ENCODE results near the gene PRM2.

The PRM2 gene, protein sequence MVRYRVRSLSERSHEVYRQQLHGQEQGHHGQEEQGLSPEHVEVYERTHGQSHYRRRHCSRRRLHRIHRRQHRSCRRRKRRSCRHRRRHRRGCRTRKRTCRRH

DNA sequence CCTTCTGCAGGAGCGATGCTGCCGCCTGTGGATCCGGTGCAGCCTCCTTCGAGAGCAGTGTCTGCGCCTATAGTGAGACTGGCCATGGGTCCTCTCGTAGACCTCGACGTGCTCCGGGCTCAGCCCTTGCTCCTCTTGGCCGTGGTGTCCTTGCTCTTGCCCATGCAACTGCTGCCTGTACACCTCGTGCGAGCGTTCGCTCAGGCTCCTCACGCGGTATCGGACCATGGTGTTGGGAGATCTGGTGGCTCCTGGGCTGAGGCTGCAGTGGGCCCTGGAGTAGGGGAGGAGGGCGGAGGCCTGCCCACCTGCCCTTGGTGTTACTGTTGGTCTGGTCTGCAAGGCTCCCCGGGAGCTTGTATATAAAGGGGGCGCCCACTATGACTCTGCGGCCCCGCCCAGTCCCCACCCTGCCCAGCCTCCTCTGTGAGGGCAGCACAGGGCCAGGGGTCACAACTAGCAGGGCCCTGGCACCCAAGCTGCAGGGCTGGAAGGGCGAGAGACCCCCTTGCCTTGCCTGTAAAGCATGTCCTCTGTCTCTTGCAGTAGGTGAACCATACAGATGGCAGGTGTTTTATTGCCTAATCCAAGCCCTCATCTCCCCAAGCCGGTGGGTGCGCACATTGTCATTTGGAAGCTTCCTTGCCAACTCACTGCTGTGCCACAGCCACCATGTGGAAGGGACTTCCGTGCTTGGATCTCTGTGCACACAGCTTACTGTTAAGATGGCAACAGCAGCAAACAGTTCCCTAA, at the start of gene PRM2:
PRM2 (minus strand) TSS at position 338 of the 753 bp plus-strand sequence; CDS start at position 228, 110 bp downstream.
- H3K4me3 ChIP-seq (ENCODE audit: low read depth, low read length) = no peak within 1 kb of the TSS
- POLR2A ChIA-PET = interaction anchor here (1.2 kb wide), 1 partner anchor 20 kb away, joined by 3 read pairs; the partner anchor contains the start of gene SOCS1
- no peak for DNase-seq (ENCODE audit: low read depth, low spot score)
- CTCF ChIA-PET = interaction anchor here (1.0 to 1.5 kb wide), 2 partner anchors 19 to 80 kb away, joined by 3 to 4 read pairs; no protein-coding TSS in a partner anchor
- TF ChIP-seq, protein P1, sequence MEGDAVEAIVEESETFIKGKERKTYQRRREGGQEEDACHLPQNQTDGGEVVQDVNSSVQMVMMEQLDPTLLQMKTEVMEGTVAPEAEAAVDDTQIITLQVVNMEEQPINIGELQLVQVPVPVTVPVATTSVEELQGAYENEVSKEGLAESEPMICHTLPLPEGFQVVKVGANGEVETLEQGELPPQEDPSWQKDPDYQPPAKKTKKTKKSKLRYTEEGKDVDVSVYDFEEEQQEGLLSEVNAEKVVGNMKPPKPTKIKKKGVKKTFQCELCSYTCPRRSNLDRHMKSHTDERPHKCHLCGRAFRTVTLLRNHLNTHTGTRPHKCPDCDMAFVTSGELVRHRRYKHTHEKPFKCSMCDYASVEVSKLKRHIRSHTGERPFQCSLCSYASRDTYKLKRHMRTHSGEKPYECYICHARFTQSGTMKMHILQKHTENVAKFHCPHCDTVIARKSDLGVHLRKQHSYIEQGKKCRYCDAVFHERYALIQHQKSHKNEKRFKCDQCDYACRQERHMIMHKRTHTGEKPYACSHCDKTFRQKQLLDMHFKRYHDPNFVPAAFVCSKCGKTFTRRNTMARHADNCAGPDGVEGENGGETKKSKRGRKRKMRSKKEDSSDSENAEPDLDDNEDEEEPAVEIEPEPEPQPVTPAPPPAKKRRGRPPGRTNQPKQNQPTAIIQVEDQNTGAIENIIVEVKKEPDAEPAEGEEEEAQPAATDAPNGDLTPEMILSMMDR (IDR thresholded peaks at IDR 0.05; ENCODE audit: insufficient read depth, low read length, missing control alignments) = no peak

DNA sequence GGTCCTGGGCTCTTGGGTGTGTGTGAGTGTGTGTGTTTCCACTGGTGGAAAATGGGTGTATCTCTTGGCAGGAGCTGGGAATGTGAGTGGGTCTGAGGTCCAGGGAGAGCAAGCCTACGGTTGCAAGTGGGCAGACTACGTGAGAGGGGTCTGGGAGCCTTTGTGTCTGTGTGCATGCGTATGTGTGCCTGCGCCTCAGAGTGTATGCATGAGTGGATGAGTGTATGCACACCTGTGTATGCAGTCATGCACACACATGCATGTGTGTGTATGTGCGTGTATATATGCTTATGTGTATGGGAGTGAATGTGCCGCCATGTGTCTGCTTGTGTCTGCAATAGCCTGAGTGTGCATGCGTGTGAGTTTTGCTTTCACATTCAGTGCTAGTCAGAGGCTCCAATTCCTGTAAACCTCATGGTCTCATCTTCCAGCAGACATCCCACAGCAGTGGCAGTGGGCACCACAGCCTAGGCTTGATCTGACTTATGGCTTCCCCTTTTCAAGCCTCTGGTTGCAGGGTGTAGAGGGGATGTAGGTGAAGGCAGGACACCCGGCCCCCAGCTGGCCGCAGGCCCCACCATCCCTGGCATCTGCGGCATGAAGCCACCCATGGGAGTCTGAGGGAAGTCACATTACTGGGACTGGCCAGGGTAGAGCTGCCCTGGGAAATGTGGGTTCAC, 49.3 kb upstream of the PRM2 start:
- CTCF ChIA-PET = interaction anchor here (1.4 to 1.5 kb wide), 2 partner anchors 28 to 69 kb away, joined by 4 to 5 read pairs; no protein-coding TSS in a partner anchor
- no peak overlapping the region for H3K4me3 ChIP-seq (ENCODE audit: low read depth, low read length)
- TF ChIP-seq, protein P1 (IDR thresholded peaks at IDR 0.05; ENCODE audit: insufficient read depth, low read length, missing control alignments) = no peak
- POLR2A ChIA-PET = interaction anchor here (1.6 kb wide), 1 partner anchor 69 kb away, joined by 6 read pairs; the partner anchor contains the start of gene SOCS1
- no peak for DNase-seq (ENCODE audit: low read depth, low spot score)

DNA sequence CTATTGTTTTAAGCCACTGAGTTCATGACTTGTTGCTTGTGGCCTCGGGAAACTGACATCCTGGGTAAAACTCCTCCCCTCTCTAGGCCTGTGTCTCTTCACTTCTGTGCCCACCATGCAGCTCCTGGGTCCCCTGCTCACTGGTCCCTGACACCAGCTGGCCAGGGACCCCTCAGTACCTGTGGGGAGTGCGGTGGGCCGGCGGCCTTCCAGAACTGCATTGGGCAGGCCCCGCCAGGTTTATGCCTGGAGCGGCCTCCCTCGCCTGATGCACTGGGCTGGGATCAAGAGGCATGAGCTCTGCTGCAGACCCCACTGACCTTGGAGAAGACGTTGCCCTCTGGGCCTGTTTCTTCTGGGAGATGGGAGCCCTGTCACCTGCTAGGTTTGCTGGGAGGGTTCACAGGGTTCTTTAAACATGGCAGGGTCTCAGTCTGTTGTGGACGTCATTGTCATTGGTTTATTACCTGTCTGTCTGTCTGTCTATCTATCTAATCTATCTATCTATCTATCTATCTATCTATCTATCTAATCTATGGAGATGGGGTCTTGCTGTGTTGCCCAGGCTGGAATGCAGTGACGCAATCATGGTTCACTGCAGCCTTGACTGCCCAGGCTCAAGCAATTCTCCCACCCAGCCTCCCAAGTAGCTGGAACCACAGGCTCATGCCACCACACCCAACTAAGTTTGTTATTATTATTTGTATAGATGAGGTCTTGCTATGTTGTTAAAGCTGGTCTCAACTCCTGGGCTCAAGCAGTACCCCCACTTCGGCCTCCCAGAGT, 47.5 kb upstream of the PRM2 start:
- H3K4me3 ChIP-seq (ENCODE audit: low read depth, low read length) = no peak overlapping the region
- TF ChIP-seq, protein P1 (IDR thresholded peaks at IDR 0.05; ENCODE audit: insufficient read depth, low read length, missing control alignments) = no peak
- no peak for DNase-seq (ENCODE audit: low read depth, low spot score)
- ChIA-PET CTCF (interaction anchor here (1.1 to 1.4 kb wide), 2 partner anchors 9 to 22 kb away, joined by 3 read pairs; no protein-coding TSS in a partner anchor), POLR2A (no interaction called here)

DNA sequence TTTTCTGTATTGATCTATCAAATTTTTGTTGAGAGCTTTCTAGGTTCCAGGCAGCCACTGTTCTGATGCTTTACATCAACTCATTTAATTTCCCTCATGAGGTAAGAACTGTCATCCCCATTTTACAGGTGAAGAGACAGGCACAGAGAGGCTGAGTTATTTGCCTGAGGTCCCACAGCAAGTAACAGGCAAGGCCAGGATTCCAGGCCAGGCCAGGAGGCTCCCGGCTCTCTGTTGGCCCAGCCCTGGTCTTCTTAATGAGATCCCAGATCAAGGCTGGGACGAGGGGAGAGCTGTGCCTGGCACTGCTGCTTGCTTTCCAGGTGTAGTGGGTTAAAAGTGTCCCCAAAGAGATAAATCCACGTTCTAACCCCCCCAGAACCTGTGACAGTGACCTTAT, 46.5 kb upstream of the PRM2 start:
- H3K4me3 ChIP-seq (ENCODE audit: low read depth, low read length) = no peak overlapping the region
- TF ChIP-seq, protein P1 (IDR thresholded peaks at IDR 0.05; ENCODE audit: insufficient read depth, low read length, missing control alignments) = no peak
- no peak for DNase-seq (ENCODE audit: low read depth, low spot score)
- ChIA-PET POLR2A (no interaction called here), CTCF (interaction anchor here (1.1 kb wide), 1 partner anchor 10 kb away, joined by 3 read pairs; no protein-coding TSS in a partner anchor)

DNA sequence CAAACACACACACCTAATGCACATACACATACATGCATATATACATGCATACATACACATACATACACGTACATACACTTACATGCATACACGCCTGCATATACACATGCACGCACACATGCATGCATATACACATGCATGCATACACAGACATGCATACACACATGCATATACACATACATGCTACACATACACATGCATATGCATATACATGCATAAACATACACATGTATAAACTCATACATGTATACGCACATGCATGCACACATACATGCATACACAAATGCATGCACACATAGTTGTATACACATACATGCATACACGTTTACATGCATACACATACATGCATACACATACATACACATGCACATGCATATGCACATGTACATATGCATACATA, 45.4 kb upstream of the PRM2 start:
- no peak overlapping the region for H3K4me3 ChIP-seq (ENCODE audit: low read depth, low read length)
- ChIA-PET POLR2A (no interaction called here), CTCF (no interaction called here)
- TF ChIP-seq, protein P1 (IDR thresholded peaks at IDR 0.05; ENCODE audit: insufficient read depth, low read length, missing control alignments) = no peak
- DNase-seq (ENCODE audit: low read depth, low spot score) = no peak

Measured in AG04449 (cell line).